HCT116 (cell line): Measurements from ENCODE around the gene MSLN. TPM values are rescaled to one million over a fixed set of nuclear protein-coding genes. Genes with fewer than 3 reads are reported as not detected.

ENCODE experiments used
- ATAC-seq: fragments of 200-7000 bp; cut with Tn5 transposase; 2 replicates; pipeline ENCODE4 v1.9.1; 2020; ENCODE audit warnings: mild to moderate bottlenecking, moderate library complexity
- BruUV-seq: library from RNA; stranded (reverse); fragments of 400-500 nt; replicated peaks from 2 replicates; lab custom pipeline; 2021; lab: Mats Ljungman, UMichigan
- CTCF ChIA-PET: fragments of 300-600 bp; sonication (Branson Sonifier 250); formaldehyde crosslinking; loops from one replicate; lab custom pipeline; 2021; ENCODE audit warnings: antibody characterized with exemption; lab: Charles Lee
- POLR2A ChIA-PET: fragments of 300-600, 350-600 bp; sonication (Branson Sonifier 250); formaldehyde crosslinking; loops from one replicate; lab custom pipeline; 2021; ENCODE audit warnings: antibody characterized with exemption; lab: Charles Lee
- RAD21 ChIA-PET, 2 experiments: fragments of 300-600 bp; sonication (Branson Sonifier 250); formaldehyde crosslinking; loops; one replicate each; lab custom pipeline; 2023; ENCODE audit warnings: low total read pairs in 2 of 2; ENCODE audit not compliant: uncharacterized antibody in 2 of 2, unreplicated experiment in 2 of 2, low non-redundant PET in 1 of 2; lab: Charles Lee
- DNase-seq: peaks from one replicate; pipeline ENCODE4 v3.0.0-alpha.2; 2010; ENCODE audit warnings: low read depth, low spot score
- H2AFZ ChIP-seq: fragments of 200-600 bp; shearing (Covaris generic), sonication (generic); 2 replicates; pipeline ENCODE4 v1.6.1; 2017; ENCODE audit warnings: low read depth, mixed run types, mixed read lengths, antibody characterized with exemption, low read length; ENCODE audit not compliant: poor library complexity, severe bottlenecking
- H3K27ac ChIP-seq: 2 replicates; pipeline ENCODE4 v1.5.1; 2012; ENCODE audit warnings: low read depth, low read length
- H3K27me3 ChIP-seq: fragments of 200-600 bp; sonication (generic); 2 replicates; pipeline ENCODE4 v1.6.1; 2016; ENCODE audit warnings: mixed run types, low read length, mixed read lengths; ENCODE audit not compliant: insufficient read depth
- H3K36me3 ChIP-seq, 2 experiments: fragments of 200-500 bp in 1 of 2; fragments of 200-600 bp in 1 of 2; sonication (Bioruptor generic) in 1 of 2; sonication (generic) in 1 of 2; 2 replicates each; pipeline versions ENCODE4 v1.5.1 to v1.6.1; 2014 to 2016; ENCODE audit warnings: low read length in 2 of 2, inconsistent platforms in 1 of 2, mixed read lengths in 1 of 2, mixed run types in 1 of 2; ENCODE audit not compliant: insufficient read depth in 2 of 2, control insufficient read depth in 1 of 2
- H3K4me1 ChIP-seq, 2 experiments: fragments of 200-600 bp in 1 of 2; sonication (generic) in 1 of 2; 2 replicates each; pipeline versions ENCODE4 v1.5.1 to v1.6.1; 2012 to 2017; ENCODE audit warnings: low read length in 2 of 2, inconsistent platforms in 1 of 2, mild to moderate bottlenecking in 1 of 2, mixed read lengths in 1 of 2, mixed run types in 1 of 2, moderate library complexity in 1 of 2; ENCODE audit not compliant: insufficient read depth in 2 of 2, control insufficient read depth in 1 of 2
- H3K4me2 ChIP-seq: fragments of 200-600 bp; sonication (generic); 2 replicates; pipeline ENCODE4 v1.6.1; 2017; ENCODE audit warnings: mixed run types, low read length, mixed read lengths
- H3K4me3 ChIP-seq, 2 experiments: fragments of 200-600 bp in 1 of 2; sonication (generic) in 1 of 2; replicated peaks in 1 of 2; 2 replicates each; pipeline ENCODE4 v1.5.1; 2011 to 2016; ENCODE audit warnings: low read length in 2 of 2, control low read depth in 1 of 2, low read depth in 1 of 2, mild to moderate bottlenecking in 1 of 2, mixed read lengths in 1 of 2, mixed run types in 1 of 2
- H3K79me2 ChIP-seq: fragments of 200-600 bp; sonication (generic); 2 replicates; pipeline ENCODE4 v1.6.1; 2017; ENCODE audit warnings: mild to moderate bottlenecking, mixed run types, low read length, moderate library complexity, mixed read lengths; ENCODE audit not compliant: insufficient read depth
- H3K9ac ChIP-seq: fragments of 200-600 bp; sonication (generic); 2 replicates; pipeline ENCODE4 v1.6.1; 2016; ENCODE audit warnings: low read length, mixed read lengths
- H3K9me2 ChIP-seq: fragments of 200-600 bp; sonication (generic), shearing (Covaris generic); 2 replicates; pipeline ENCODE4 v1.6.1; 2017; ENCODE audit warnings: mixed run types, mild to moderate bottlenecking, moderate library complexity; ENCODE audit not compliant: insufficient read depth
- H3K9me3 ChIP-seq, 2 experiments: fragments of 200-500 bp in 1 of 2; fragments of 200-600 bp in 1 of 2; sonication (Bioruptor generic) in 1 of 2; sonication (generic) in 1 of 2; 2 replicates each; pipeline ENCODE4 v1.6.1; 2014 to 2017; ENCODE audit warnings: low read length in 2 of 2, mixed read lengths in 2 of 2, inconsistent platforms in 1 of 2, low read depth in 1 of 2, mild to moderate bottlenecking in 1 of 2, mixed run types in 1 of 2, moderate library complexity in 1 of 2; ENCODE audit not compliant: control insufficient read depth in 1 of 2, insufficient read depth in 1 of 2
- H4K20me1 ChIP-seq: fragments of 200-600 bp; sonication (generic), shearing (Covaris generic); 2 replicates; pipeline ENCODE4 v1.6.1; 2017; ENCODE audit warnings: mixed run types, mild to moderate bottlenecking, moderate library complexity; ENCODE audit not compliant: insufficient read depth
- ATF3 ChIP-seq: IDR thresholded peaks from 2 replicates; pipeline ENCODE4 v1.6.1; 2012
- CBX3 ChIP-seq: IDR thresholded peaks from 2 replicates; pipeline ENCODE4 v1.6.1; 2012; ENCODE audit warnings: low read depth
- CEBPB ChIP-seq: IDR thresholded peaks from 2 replicates; pipeline ENCODE4 v1.6.1; 2012; ENCODE audit warnings: low read depth
- CTCF ChIP-seq, 3 experiments: fragments of 200-600 bp in 1 of 3; sonication (generic) in 1 of 3; IDR thresholded peaks in 2 of 3; conservative IDR thresholded peaks in 1 of 3; 2 replicates each; pipeline ENCODE4 v1.5.1; 2012 to 2017; ENCODE audit warnings: low read depth in 2 of 3, low read length in 2 of 3, antibody characterized with exemption in 1 of 3, borderline replicate concordance in 1 of 3, control low read depth in 1 of 3, mild to moderate bottlenecking in 1 of 3, mixed read lengths in 1 of 3, mixed run types in 1 of 3, moderate library complexity in 1 of 3; ENCODE audit not compliant: insufficient read depth in 1 of 3
- EGR1 ChIP-seq: IDR thresholded peaks from 2 replicates; pipeline ENCODE4 v1.6.1; 2012; ENCODE audit warnings: low read depth
- ELF1 ChIP-seq: IDR thresholded peaks from 2 replicates; pipeline ENCODE4 v1.6.1; 2012; ENCODE audit warnings: low read depth, borderline replicate concordance
- EZH2phosphoT487 ChIP-seq: fragments of 200-600 bp; IDR thresholded peaks from 2 replicates; pipeline ENCODE4 v1.6.1; 2018; ENCODE audit warnings: antibody characterized with exemption, borderline replicate concordance
- FOSL1 ChIP-seq: IDR thresholded peaks from 2 replicates; pipeline ENCODE4 v1.6.1; 2012; ENCODE audit warnings: low read depth
- JUND ChIP-seq: IDR thresholded peaks from 2 replicates; pipeline ENCODE4 v1.6.1; 2012
- MAX ChIP-seq: IDR thresholded peaks from 2 replicates; pipeline ENCODE4 v1.6.1; 2012
- POLR2A ChIP-seq: IDR thresholded peaks from 2 replicates; pipeline ENCODE4 v1.7.0; 2011; ENCODE audit warnings: borderline replicate concordance; ENCODE audit not compliant: insufficient read depth, insufficient read length; ENCODE audit errors: extremely low read depth
- RAD21 ChIP-seq: IDR thresholded peaks from 2 replicates; pipeline ENCODE4 v1.6.1; 2012; ENCODE audit warnings: low read depth, mild to moderate bottlenecking
- SIN3A ChIP-seq: IDR thresholded peaks from 2 replicates; pipeline ENCODE4 v1.6.1; 2012; ENCODE audit warnings: low read depth
- SP1 ChIP-seq: IDR thresholded peaks from 2 replicates; pipeline ENCODE4 v1.6.1; 2012; ENCODE audit warnings: low read depth
- SRF ChIP-seq: IDR thresholded peaks from 2 replicates; pipeline ENCODE4 v1.6.1; 2012; ENCODE audit warnings: low read depth
- TCF7L2 ChIP-seq: IDR thresholded peaks from 2 replicates; pipeline ENCODE4 v1.7.0; 2011; ENCODE audit warnings: borderline replicate concordance, inconsistent platforms; ENCODE audit not compliant: insufficient read depth, insufficient read length; ENCODE audit errors: extremely low read depth
- YY1 ChIP-seq: IDR thresholded peaks from 2 replicates; pipeline ENCODE4 v1.6.1; 2011; ENCODE audit warnings: low read length, low read depth, moderate library complexity, mild to moderate bottlenecking; ENCODE audit not compliant: insufficient replicate concordance; ENCODE audit errors: extremely low read depth
- ZBTB33 ChIP-seq: IDR thresholded peaks from 2 replicates; pipeline ENCODE4 v1.6.1; 2011; ENCODE audit warnings: mild to moderate bottlenecking, low read length, moderate library complexity; ENCODE audit not compliant: insufficient replicate concordance; ENCODE audit errors: extremely low read depth
- ZNF274 ChIP-seq: fragments of 200-500 bp; sonication (Bioruptor generic); IDR thresholded peaks from 2 replicates; pipeline ENCODE4 v1.6.1; 2014; ENCODE audit warnings: mild to moderate bottlenecking, low read depth, low read length, inconsistent platforms
- intact Hi-C: fragments of 100-400 bp; cut with micrococcal nuclease; formaldehyde crosslinking; loops from 2 replicates; pipeline ENCODE4 v1.10.0; 2022
- total RNA-seq: library from RNA; stranded (reverse); gene quantifications from one replicate; pipeline ENCODE4 v1.2.1, GENCODE V29; 2021; ENCODE audit not compliant: unreplicated experiment

The MSLN gene
- total RNA-seq, 1 experiment from 2014 or later, result 40.9 TPM

- Histone ChIP-seq H3K27ac (no peak overlapping the region), H3K27me3 (no peaks in the 10 kb centered on the region), H3K36me3 (peaks cover 7 to 11% of the 10 kb centered on the region in 2 experiments; a peak in 3 of 4 replicates), H2AFZ (no peak overlapping the region), H3K9me3 (no peaks in the 10 kb centered on the region), H3K4me2 (no peak overlapping the region), H3K9ac (no peak overlapping the region), H3K9me2 (no peaks in the 10 kb centered on the region), H3K4me3 (no peak overlapping the region), H3K4me1 (peaks cover 10 to 13% of the 10 kb centered on the region in 2 experiments; a peak in 3 of 4 replicates), H4K20me1 (no peaks in the 10 kb centered on the region), H3K79me2 (peaks cover 7% of the 10 kb centered on the region; the same call in 1 of the 2 replicates)
- DNase-seq, result no peak
- RAD21 ChIA-PET, result no interaction called here
- no peak for ATAC-seq
- intact Hi-C loops, result no loop called here
- TF ChIP-seq FOSL1 (no peak), SRF (no peak), CEBPB (no peak), POLR2A (no peak), ZBTB33 (no peak), EZH2phosphoT487 (no peak), SIN3A (no peak), RAD21 (no peak), ELF1 (no peak), EGR1 (no peak), ZNF274 (no peak), ATF3 (no peak), CTCF (IDR thresholded peaks at IDR 0.05 in 2 of 3, conservative IDR thresholded peaks at IDR 0.05 in 1 of 3; ENCODE audit: borderline replicate concordance in 1 of 3, insufficient read depth in 1 of 3, low read depth in 2 of 3, low read length in 2 of 3) (no peak), MAX (no peak), SP1 (no peak), YY1 (no peak), TCF7L2 (no peak), JUND (no peak), CBX3 (no peak)
- POLR2A ChIA-PET, result no interaction called here
- CTCF ChIA-PET, result no interaction called here
- no TSS peak for BruUV-seq
Measured at GRCh38 chr16:767743-768235, 7.3 kb downstream of the MSLN start.
